Fibroblast of lung (primary cell): ENCODE measurements around the gene DPP4. TPM values are rescaled to one million over a fixed set of nuclear protein-coding genes. Genes with fewer than 3 reads are reported as not detected.

Source experiments
- DNase-seq, 2 donors: peaks; one replicate each; pipeline versions ENCODE4 v3.0.0 to v3.0.0-alpha.2; 2010; ENCODE audit warnings: low read depth in 2 of 2
- H2AFZ ChIP-seq: 2 replicates; pipeline ENCODE4 v1.5.1; 2012; ENCODE audit warnings: low read length, control low read depth, inconsistent platforms
- H3K27ac ChIP-seq: 2 replicates; pipeline ENCODE4 v1.5.1; 2011; ENCODE audit warnings: low read length, control low read depth; ENCODE audit not compliant: insufficient read depth
- H3K27me3 ChIP-seq: 2 replicates; pipeline ENCODE4 v1.5.1; 2011; ENCODE audit warnings: mild to moderate bottlenecking, low read length; ENCODE audit not compliant: control insufficient read depth, insufficient read depth
- H3K36me3 ChIP-seq: 2 replicates; pipeline ENCODE4 v1.5.1; 2011; ENCODE audit warnings: low read length; ENCODE audit not compliant: control insufficient read depth, insufficient read depth
- H3K4me1 ChIP-seq: 2 replicates; pipeline ENCODE4 v1.5.1; 2011; ENCODE audit warnings: low read length; ENCODE audit not compliant: control insufficient read depth, insufficient read depth; ENCODE audit errors: extremely low read depth
- H3K4me2 ChIP-seq: 2 replicates; pipeline ENCODE4 v1.5.1; 2011; ENCODE audit warnings: low read length, control low read depth; ENCODE audit not compliant: insufficient read depth; ENCODE audit errors: extremely low read depth
- H3K4me3 ChIP-seq, 4 experiments: fragments of 200-600 bp in 1 of 4; sonication (generic) in 1 of 4; replicated peaks in 1 of 4; 2 replicates each; pipeline ENCODE4 v1.5.1; 2011 to 2016; ENCODE audit warnings: low read length in 4 of 4, low read depth in 3 of 4, mild to moderate bottlenecking in 3 of 4, control low read depth in 2 of 4, inconsistent platforms in 1 of 4, mixed read lengths in 1 of 4; ENCODE audit not compliant: insufficient read depth in 1 of 4; ENCODE audit errors: control extremely low read depth in 1 of 4
- H3K79me2 ChIP-seq: 2 replicates; pipeline ENCODE4 v1.5.1; 2012; ENCODE audit warnings: mild to moderate bottlenecking, low read length, inconsistent platforms; ENCODE audit not compliant: control insufficient read depth, insufficient read depth
- H3K9ac ChIP-seq: 2 replicates; pipeline ENCODE4 v1.5.1; 2011; ENCODE audit warnings: mild to moderate bottlenecking, low read length, control low read depth; ENCODE audit not compliant: insufficient read depth
- H3K9me3 ChIP-seq: 2 replicates; pipeline ENCODE4 v1.5.1; 2012; ENCODE audit warnings: low read depth, low read length; ENCODE audit not compliant: control insufficient read depth, insufficient read depth
- H4K20me1 ChIP-seq: 2 replicates; pipeline ENCODE4 v1.5.1; 2011; ENCODE audit warnings: low read length; ENCODE audit not compliant: control insufficient read depth, insufficient read depth; ENCODE audit errors: extremely low read depth
- EZH2 ChIP-seq: IDR thresholded peaks from 2 replicates; pipeline ENCODE4 v1.5.1; 2012; ENCODE audit warnings: low read length, control low read depth, mild to moderate bottlenecking; ENCODE audit errors: missing control alignments
- polyA plus RNA-seq, 2 donors: library from polyadenylated mRNA; depleted of rRNA in 1 of 2; stranded (reverse) in 1 of 2; unstranded in 1 of 2; fragments of >200 nt; gene quantifications; 2 replicates each; pipeline ENCODE4 v1.2.1, GENCODE V29; 2011 to 2012; ENCODE audit warnings: missing spikeins in 1 of 2
- total RNA-seq: library from RNA; depleted of rRNA; stranded (reverse); fragments of >200 nt; gene quantifications from 2 replicates; pipeline ENCODE4 v1.2.1, GENCODE V29; 2014
- TF ChIP-seq, protein P1 (sequence below), 2 donors: IDR thresholded peaks in 1 of 2; conservative IDR thresholded peaks in 1 of 2; 1 replicate in 1 of 2; 2 replicates in 1 of 2; pipeline ENCODE4 v1.5.1; 2011 to 2012; ENCODE audit warnings: low read length in 2 of 2, control low read depth in 1 of 2, inconsistent platforms in 1 of 2, low read depth in 1 of 2, mild to moderate bottlenecking in 1 of 2

DPP4 gene
- total and polyA plus RNA-seq, 2 donors (not counting 1 experiment from before 2014, with no cell fraction given): 58.1 to 297 TPM

DNA sequence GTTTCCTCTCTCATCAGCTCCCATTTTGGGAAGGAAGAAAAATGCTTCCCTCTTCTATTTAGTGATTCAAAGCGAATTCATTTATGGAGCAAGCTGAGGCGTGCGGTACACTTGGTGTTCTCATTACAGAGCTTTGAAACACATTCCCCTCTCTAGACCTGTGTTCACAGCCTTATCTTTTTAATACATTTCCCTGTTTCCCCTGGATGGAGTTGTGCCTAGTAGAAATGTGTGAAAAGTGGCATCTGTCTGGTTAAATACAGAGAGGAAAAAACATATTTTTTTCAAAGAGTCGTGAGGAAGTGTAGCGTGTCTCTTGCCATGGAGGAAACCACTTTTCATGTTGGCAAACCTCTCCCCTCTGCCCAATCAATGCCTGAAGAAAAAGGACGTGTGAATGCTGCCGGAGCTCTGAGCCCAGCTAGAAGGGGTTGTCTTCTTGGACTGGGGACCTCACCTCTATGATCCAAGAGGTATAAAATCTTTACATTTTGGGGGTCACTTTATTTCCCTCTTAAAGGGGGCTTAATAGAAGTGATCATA, 52.4 kb downstream of the DPP4 start:
- no peaks in the 10 kb centered on the region for H3K36me3 ChIP-seq
- H3K27ac ChIP-seq: no peak overlapping the region
- peaks cover 15% of the 10 kb centered on the region for H3K4me1 ChIP-seq
- H3K4me3 ChIP-seq: no peak overlapping the region
- no peak for DNase-seq
- no peak overlapping the region for H3K4me2 ChIP-seq
- no peak overlapping the region for H2AFZ ChIP-seq
- no peak overlapping the region for H3K9ac ChIP-seq
- no peaks in the 10 kb centered on the region for H3K27me3 ChIP-seq
- no peaks in the 10 kb centered on the region for H4K20me1 ChIP-seq
- TF ChIP-seq, protein P1, sequence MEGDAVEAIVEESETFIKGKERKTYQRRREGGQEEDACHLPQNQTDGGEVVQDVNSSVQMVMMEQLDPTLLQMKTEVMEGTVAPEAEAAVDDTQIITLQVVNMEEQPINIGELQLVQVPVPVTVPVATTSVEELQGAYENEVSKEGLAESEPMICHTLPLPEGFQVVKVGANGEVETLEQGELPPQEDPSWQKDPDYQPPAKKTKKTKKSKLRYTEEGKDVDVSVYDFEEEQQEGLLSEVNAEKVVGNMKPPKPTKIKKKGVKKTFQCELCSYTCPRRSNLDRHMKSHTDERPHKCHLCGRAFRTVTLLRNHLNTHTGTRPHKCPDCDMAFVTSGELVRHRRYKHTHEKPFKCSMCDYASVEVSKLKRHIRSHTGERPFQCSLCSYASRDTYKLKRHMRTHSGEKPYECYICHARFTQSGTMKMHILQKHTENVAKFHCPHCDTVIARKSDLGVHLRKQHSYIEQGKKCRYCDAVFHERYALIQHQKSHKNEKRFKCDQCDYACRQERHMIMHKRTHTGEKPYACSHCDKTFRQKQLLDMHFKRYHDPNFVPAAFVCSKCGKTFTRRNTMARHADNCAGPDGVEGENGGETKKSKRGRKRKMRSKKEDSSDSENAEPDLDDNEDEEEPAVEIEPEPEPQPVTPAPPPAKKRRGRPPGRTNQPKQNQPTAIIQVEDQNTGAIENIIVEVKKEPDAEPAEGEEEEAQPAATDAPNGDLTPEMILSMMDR (conservative IDR thresholded peaks at IDR 0.05 in 1 of 2, IDR thresholded peaks at IDR 0.05 in 1 of 2; ENCODE audit: low read depth in 1 of 2, low read length in 2 of 2): no peak
- no peak for TF ChIP-seq EZH2
- H3K79me2 ChIP-seq: no peaks in the 10 kb centered on the region
- no peaks in the 10 kb centered on the region for H3K9me3 ChIP-seq

GRCh38 chr2:162018530-162018929, 55.5 kb downstream of the DPP4 start:
- TF ChIP-seq, protein P1 (conservative IDR thresholded peaks at IDR 0.05 in 1 of 2, IDR thresholded peaks at IDR 0.05 in 1 of 2; ENCODE audit: low read depth in 1 of 2, low read length in 2 of 2): no peak
- no peak for TF ChIP-seq EZH2
- Histone ChIP-seq H3K79me2 (no peaks in the 10 kb centered on the region), H4K20me1 (no peaks in the 10 kb centered on the region), H3K4me3 (no peak overlapping the region), H3K4me1 (peaks cover 6% of the 10 kb centered on the region), H3K36me3 (no peaks in the 10 kb centered on the region), H3K4me2 (no peak overlapping the region), H2AFZ (no peak overlapping the region), H3K9ac (no peak overlapping the region), H3K27me3 (no peaks in the 10 kb centered on the region), H3K9me3 (no peaks in the 10 kb centered on the region), H3K27ac (no peak overlapping the region)
- no peak for DNase-seq

GRCh38 chr2:162017233-162017632, 56.8 kb downstream of the DPP4 start:
- H3K4me3 ChIP-seq: no peak overlapping the region
- H4K20me1 ChIP-seq: no peaks in the 10 kb centered on the region
- peaks cover 2% of the 10 kb centered on the region for H3K4me1 ChIP-seq
- no peak overlapping the region for H3K4me2 ChIP-seq
- TF ChIP-seq, protein P1 (conservative IDR thresholded peaks at IDR 0.05 in 1 of 2, IDR thresholded peaks at IDR 0.05 in 1 of 2; ENCODE audit: low read depth in 1 of 2, low read length in 2 of 2): no peak
- TF ChIP-seq EZH2: no peak
- H3K9ac ChIP-seq: no peak overlapping the region
- H2AFZ ChIP-seq: no peak overlapping the region
- no peaks in the 10 kb centered on the region for H3K79me2 ChIP-seq
- no peaks in the 10 kb centered on the region for H3K9me3 ChIP-seq
- H3K36me3 ChIP-seq: no peaks in the 10 kb centered on the region
- no peak overlapping the region for H3K27ac ChIP-seq
- DNase-seq: no peak
- no peaks in the 10 kb centered on the region for H3K27me3 ChIP-seq
